EL (cell line): ENCODE data around the gene HDGFL1.

Source experiments
- DNase-seq: peaks from one replicate; pipeline ENCODE4 v3.0.0-alpha.2; 2016

HDGFL1 gene

DNA sequence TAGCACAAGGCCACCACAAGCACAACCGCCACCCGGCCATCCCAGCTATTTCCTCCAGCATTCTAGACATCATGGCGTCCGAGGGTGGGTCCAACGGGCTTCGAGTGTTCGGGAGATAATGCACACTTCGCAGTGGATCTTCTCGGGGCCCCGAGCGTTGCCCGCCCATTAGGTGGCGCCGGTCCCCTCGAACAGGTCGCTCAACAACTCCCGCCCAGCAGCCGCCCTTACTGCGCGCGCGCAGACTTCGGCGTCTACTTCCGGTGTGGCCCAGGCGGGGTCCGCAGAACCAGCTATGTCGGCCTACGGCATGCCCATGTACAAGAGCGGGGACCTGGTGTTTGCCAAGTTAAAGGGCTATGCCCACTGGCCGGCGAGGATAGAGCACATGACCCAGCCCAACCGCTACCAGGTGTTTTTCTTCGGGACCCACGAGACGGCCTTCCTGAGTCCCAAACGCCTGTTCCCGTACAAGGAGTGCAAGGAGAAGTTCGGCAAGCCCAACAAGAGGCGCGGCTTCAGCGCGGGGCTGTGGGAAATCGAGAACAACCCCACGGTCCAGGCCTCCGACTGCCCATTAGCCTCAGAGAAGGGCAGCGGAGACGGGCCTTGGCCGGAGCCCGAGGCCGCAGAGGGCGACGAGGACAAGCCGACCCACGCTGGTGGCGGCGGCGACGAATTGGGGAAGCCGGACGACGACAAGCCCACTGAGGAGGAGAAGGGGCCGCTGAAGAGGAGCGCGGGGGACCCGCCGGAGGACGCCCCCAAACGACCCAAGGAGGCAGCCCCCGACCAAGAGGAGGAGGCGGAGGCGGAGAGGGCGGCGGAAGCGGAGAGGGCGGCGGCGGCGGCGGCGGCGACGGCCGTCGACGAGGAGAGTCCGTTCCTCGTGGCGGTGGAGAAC lies at the start of gene HDGFL1:
Gene HDGFL1, plus strand, starts transcription at position 286 of the 904 bp plus-strand sequence. Its CDS starts 10 bp downstream, at position 296.
- no peak for DNase-seq

DNA sequence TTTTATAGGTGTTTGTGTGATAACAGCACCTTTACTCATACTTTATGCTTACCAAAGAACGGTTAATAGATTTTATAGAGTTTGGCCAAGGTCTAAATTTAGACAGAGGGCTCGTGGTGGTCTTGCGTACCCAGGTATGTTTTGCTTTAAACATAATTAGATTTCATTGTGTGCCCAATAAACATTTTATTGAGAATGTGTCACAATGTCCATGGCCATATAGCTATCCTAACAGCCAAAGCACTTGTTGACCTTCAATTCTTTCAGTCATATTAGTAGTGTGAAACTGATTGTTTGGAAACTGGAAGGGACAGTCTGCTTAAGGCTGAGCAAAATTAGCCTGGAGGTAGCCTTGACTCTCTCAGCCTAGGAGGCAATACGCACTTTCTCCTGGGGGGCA lies 48.3 kb upstream of the HDGFL1 start:
- DNase-seq: no peak

DNA sequence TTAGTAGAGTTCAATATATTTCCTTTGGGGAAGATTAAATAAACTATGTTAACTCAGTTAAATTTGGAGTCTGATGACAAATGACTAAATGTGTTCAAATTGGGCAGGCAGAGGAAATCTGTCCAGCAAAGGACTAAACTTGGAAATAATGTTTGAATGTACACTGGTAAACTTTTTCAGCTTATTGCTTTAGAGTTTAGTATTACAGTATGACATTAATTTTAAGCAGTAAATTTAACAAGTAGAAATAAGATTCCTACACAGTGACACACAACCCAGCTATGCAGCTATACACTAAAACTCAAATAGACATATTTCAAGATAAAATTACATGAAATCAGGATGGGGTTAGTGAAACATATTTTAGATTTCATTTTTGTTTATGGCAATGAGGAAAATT lies 42.6 kb upstream of the HDGFL1 start:
- DNase-seq: peak; percentile 16

DNA sequence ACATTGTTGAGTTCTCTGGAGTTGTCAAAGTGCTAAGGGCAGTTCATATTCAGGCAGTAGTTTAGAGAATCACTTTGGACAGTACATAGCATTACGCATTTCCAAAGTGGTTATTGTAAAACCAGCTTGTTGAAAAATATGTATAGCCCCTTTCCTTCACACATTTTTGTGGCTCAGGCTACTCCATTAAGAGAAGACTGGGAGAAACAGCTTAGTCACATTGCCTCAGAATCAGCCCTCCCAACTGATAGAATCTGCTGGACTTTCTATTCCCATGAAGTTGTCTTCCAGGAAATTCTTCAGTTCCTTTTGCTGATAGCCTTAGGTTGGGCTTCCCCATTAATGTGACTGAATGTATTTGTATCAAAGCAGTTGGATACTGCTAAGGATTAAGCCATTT lies 39.5 kb upstream of the HDGFL1 start:
- no peak for DNase-seq

DNA sequence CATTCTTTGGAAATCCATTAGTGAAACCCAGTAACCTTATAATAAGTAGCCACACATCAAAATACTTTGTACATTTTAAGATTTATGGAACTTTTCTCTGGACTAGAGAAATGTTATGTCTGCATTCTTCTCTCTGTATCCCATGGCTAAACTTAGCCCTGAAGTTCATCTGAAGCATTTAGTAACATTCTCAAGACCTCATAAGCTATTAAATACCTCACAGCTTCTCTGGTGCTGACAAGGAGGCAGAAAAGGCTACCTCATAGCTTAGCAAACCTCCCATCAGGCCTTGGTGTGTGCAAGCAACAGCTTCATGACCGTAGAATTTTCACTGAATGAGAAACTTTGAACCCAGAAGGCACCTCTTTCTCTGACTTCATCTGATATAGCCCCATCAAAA lies 38.9 kb upstream of the HDGFL1 start:
- DNase-seq: no peak

DNA sequence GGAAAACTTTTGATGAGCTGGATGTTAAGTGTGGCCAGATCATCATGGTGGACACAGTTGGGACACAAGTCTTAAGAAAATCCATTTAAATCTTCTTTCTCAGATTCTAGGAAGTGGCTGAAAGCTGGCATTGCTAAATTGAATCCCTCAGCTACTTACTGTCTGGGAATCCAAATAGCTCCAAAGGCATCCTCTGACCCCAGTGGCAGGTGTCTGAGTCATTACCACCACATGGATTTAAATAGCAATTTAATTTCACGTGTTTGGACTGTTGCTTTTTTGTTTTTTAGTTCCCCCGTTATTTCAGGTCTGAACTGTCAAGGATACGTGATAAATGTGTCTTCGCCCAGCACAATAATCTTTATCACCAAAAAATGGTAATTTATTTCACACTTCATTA lies 33.2 kb upstream of the HDGFL1 start:
- no peak for DNase-seq

DNA sequence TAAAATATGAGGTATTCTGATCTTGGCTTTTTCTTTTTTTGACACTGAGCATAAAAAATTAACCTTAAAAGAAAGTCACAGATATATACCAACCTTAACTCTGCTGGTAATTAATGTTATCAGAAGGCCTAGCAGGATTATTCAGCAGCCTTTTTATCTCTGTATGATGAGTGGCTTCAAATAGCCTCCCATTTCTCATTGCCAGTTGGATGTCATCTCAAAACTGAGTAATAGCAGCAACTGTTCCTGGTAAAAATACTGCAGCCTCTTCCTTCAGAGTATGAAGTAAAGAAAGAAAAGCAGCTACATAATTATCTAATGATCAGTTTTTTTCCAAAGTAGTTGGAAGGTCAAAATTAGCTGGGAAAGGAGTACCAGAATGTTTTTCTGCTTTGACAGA lies 24.9 kb upstream of the HDGFL1 start:
- no peak for DNase-seq

DNA sequence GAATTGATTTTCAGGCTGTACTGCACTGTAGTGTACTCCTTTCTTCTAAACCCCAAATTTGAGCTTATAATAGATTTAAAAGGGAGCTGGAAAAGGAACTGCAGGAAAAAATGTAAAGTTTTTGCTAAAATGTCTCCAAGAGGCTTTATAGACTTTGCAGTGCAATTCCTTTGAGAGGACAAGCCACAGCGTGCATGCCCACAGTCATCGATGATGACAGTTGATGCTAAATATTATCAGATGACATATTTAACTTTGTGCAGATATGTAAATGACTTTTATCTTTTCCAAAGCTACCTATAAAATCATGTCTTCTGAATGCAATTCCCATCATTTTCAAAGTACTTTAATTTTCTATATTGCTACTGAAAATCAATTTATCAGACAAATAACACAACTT lies 24.3 kb upstream of the HDGFL1 start:
- DNase-seq: no peak

DNA sequence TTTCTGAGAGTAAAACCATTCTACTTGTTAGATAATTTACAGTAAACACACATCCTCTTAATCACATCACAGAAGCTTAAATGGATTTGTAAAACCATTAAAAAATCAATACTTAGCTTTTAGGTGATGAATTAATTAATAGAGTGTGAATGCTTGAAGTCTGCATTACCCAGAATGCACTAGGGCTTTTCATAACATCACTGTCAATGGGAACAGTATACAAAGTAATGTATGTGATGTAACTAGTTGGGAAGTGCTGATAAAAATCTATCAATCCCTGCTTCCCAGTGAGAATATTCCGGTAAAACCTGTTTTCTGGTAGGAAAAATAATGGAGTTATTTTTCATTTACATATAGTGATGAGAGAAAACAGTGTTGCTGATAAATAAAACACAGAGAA lies 23.1 kb upstream of the HDGFL1 start:
- no peak for DNase-seq

DNA sequence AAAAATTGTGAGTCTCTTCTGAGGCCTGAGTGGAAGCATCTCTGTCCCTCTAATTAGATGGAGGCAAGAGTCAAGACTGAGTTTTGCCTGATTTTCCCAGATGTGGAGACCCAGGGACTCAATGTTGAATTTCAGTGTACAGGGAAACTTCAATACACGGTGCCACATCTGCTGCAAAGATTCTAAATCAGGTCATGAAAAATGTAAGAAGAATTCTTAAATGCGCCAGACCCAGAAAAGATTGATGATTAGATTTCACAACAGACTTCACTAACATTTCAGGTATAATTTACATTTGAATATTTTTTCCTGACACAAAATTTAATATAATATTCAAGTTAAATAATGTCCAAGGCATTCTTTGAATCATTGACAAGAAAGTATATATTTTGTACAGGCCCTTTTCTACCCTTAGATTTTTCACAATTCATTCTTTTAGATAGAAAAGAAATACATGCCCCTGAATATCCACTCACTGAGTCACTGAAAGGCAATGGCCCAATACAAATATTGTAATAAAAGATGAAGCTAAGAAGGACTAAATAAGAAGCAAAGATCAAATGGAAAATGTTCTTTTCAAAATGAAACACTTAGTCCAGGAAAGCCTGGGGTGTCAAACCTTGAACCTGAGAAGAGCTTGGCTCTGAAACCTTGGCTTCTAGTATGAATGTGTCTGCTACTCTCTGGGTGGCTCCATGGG lies 18.2 kb upstream of the HDGFL1 start:
- DNase-seq: no peak

DNA sequence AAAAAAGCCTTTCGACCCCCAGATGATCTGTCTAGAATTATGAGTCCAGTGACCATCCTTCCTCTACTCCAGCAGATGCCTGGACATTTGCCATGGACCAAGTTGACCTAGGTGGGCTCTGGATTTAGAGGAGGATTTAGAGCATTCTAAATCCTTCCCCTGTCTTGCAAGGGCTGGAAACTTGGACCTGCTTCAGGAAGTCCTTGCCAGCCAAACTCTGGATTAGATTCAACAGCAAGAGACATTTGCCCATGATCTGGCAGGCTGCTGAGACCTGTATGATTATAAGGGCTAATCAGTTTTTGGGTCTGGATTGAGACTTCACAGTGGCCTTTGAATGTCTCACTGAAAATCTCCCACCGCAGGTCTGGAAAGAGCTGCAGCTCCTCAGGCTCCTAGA lies 13.1 kb upstream of the HDGFL1 start:
- DNase-seq: no peak

DNA sequence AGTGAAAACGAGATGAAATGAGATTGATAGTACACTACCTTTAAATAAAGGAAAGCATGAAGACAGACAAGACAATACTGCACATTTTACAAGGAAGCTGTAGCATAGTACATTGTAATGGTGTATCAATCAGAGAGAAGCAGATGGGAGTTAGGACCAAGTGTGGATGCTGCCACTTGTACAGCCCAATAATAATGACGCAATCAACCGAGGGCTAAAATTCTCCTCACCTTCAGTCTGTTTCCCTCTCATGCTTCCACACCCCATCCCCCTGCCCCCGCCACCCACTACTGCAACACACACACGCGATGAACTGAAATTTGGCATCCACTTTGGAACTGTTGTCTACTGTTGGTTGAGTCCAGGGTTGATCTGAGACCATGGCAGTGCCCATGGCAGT lies 12.4 kb upstream of the HDGFL1 start:
- DNase-seq: no peak

DNA sequence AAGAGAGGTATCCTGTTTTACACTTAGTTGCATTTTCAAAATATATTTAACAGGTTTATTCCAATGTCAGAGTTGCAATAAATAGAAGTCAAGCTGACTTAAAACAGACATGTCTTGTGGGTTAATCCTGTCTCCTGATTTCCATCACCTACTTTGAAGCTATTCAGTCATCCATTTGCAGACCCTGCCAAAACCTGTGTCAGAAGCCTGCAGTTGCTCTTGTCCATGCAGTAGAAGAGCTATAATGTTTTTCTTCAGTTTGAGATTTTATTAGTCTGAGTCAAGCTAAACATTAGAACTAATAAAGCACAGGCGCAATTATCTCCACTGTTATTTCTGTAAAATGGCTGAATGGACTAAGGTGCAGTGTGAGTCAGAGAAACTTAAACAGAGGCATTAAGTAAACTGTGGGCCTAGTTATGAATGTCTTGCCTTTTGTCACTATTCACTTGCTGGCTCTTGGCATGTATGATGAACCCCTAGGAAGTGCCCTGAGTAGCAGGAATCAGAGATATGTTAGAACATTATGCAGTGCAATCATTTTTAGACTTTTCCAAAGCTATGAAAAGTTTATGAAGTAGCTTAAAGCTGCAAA lies 11.0 kb upstream of the HDGFL1 start:
- no peak for DNase-seq

DNA sequence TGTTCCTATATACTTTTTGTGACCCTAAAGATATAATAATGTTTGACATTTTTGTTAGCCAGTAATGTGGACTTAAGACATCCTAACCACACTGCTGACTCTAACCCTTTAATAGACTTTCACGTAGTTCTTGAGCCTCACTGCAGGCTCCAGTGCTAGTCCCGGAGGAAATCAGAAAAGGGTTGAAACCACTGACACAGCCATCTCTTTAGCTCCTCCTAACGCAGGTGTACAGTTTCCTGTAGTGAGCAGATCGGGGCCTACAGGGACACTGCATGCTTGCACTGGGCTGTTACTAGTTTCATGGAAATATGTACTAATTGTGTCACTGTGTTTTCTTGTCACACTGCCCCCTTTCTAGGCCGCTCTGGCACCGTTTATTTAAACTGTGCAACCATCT lies 512 bp upstream of the HDGFL1 start:
- DNase-seq: no peak

DNA sequence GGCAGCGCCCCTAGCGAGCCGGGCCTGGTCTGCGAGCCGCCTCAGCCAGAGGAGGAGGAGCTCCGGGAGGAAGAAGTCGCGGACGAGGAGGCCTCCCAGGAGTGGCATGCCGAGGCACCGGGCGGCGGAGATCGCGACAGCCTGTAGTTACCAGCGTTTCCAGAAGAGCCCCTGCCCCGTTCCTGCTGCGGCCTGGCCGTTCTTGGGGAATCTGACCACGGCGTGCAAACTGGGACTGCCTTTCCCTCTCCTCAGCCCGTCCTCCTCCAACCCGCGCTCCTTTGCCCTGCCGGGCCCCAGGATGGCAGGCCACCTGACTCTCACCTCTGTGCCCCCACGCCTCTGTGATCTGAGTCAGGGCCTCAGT lies 802 bp downstream of the HDGFL1 start:
- no peak for DNase-seq

DNA sequence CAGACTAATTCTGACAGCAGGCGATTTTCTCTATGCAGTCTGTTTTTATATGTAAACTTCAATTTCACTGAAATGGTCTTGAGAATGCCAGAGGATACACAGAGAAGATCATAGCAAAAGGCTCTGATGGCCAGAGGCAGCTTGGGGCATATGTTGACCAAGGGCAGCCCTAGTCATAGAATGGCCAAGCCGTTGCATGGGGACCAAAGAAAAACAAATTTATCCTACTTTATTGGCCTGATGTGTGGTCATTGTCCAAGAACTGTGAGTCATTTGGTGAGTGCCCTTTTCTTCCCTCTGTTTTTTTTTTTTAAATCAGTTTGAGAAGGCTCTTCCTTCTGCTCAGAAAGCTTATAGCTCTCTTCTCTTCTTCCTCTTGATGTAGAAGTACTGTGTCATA lies 5.8 kb downstream of the HDGFL1 start:
- DNase-seq: peak; percentile 48

DNA sequence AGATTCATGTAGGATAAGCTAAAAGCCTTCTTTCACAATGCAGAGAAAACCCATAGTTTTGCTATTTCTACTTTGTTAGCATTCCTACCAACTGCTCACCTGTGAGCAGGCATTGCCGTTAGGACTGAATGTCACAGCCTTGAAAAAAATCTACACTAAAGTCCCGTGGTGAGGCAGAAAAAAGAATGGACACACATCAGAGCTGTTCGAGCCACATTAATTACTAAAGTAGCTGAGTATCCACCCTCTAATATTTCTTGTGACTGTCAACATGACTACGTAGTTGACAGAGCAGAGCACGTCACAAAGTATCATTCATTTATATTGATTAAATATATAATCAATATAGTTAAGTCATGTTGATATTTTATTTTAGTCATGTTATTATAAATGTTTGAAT lies 10.1 kb downstream of the HDGFL1 start:
- DNase-seq: no peak

DNA sequence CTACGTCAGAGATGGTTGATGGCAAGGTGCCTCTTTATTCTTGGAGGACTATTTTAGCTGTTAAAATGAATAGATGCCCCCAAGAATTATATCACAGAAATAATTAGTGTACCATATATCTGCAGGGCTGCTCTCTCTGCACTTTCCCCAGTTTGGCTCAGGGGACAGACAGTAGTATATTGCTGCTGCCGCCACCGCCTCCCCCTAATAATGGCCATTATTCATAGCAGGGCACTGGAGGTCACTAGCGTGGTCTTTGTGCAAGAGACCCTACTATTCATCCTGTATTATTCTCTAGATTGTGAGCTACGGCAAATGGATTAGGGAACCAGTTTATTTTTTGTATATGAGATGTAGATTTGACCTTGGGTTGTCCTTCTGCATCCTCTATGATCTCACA lies 11.0 kb downstream of the HDGFL1 start:
- no peak for DNase-seq

DNA sequence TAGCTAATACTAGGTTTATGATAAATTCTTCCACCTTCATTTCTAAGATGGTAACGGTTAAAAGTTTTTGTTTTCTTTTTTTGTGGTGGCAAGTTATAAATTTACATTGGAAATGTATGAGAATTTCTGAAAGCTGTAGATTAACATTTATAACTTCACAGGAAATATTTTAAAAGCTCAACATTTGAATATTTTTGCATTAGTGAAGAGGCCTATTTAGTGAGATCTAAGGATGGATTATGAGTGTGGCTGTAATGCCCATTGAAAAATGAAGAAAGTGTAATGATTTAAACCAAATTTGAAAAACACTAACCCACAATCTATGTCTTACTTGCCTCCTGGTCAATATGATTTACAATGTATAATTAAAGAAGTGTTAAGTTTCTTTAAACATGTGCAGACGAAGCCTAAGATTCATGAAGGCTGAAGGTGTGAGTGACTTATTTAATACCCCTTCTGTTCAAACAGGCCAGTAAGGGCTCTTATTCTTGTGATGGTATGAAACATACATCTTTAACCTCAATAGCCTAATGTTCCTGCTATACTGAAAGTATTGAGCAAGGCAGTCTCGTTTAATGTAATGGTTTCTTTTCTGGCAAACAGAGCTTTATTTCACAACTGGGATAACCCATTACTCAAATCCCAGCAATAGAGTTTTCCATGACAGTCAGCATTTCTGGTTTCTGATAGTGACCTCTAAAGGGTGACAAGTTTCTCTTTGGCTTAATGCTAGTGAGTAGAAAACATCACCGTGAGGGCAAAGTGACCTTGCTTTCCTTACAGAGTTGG lies 13.2 kb downstream of the HDGFL1 start:
- DNase-seq: no peak

DNA sequence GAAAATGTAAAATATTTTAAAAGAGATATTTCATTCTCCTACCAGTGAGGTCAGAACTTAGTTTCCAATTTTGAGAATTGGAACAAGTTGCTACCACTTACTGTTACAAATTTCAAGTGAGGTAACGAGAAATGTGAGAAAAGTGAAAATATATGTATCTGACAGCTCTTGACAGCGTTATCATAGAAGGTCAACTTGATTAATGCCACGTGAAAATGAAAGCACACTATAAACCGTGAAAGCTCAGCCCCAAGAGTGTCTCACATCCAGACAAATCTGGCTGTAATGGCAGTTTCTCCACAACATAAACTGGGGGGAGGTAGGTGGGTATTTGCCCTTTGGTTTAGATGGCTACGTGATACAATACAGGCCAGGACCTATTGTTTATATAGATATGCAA lies 13.9 kb downstream of the HDGFL1 start:
- no peak for DNase-seq

DNA sequence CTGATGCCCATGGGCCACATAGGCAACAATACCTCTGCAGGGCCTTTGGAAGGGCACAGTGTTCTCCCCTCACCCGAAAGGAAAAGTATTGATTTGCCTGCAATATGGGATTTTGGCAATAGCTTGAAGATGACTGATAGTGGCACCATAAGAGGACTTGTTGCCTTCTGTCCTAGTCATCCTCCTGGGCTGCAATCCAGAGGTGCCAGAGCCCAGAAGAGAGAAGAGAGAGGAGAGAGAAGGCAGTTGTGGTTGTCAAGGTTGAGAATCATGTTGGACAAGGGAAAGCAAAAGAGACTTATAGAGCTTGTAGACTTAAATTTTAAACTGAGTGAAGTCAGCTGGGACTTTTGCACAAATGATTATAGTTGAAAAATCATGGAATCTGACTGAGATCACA lies 14.6 kb downstream of the HDGFL1 start:
- DNase-seq: no peak

DNA sequence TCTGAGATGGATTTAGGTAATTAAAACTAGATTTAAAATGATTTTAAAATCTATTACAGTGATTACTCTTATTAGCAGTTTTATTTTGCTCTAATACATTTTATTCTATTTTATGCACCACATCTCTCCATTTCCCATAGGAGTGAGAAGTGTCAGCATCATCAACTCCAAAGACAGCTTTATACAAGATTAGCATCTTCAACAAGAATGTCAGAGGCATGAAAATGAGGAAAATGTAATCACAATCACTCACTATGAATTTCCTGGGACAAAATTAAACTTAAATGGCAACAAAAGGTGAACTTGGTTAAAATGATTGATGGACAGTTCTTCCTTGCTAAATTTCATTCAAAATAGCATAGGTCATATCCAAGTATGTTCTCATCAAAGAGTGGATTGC lies 19.8 kb downstream of the HDGFL1 start:
- no peak for DNase-seq

DNA sequence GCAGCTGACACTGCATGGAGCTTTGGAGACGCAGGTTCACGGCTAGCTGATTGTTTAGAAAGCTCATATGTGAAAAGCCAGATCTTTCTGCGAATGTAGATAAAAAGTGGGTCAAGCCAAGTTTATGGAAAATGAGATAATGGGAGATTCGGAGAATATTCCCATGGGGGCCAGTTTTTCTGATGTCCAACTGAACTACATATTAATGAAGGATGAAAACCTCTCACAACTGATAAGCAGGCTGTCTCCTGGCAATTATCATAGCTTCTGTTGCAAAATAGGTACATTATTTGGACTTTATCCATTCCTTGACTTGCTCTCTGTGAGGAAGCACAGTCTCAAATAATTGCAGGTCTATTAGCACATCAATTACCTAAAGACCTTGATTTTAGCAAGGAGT lies 21.1 kb downstream of the HDGFL1 start:
- no peak for DNase-seq
